Smooth muscle cell (in vitro differentiated cells): ENCODE data around the gene KCNK2. TPM values are rescaled to one million over a fixed set of nuclear protein-coding genes. Genes with fewer than 3 reads are reported as not detected.

Source experiments
- DNase-seq: peaks from one replicate; lab custom pipeline; 2025; ENCODE audit not compliant: unreplicated experiment; lab: John Stamatoyannopoulos, UW
- H2AFZ ChIP-seq: fragments of 200-600 bp; sonication (generic); 2 replicates; pipeline ENCODE4 v1.6.0; 2016; ENCODE audit warnings: antibody characterized with exemption, low read depth, mild to moderate bottlenecking
- H3F3A ChIP-seq: fragments of 200-600 bp; sonication (generic); 2 replicates; pipeline ENCODE4 v1.6.0; 2017; ENCODE audit warnings: antibody characterized with exemption, low read depth
- H3K27ac ChIP-seq: fragments of 200-600 bp; sonication (generic); 2 replicates; pipeline ENCODE4 v1.5.1; 2016; ENCODE audit warnings: low read depth, mild to moderate bottlenecking
- H3K27me3 ChIP-seq: fragments of 200-600 bp; sonication (generic); 2 replicates; pipeline ENCODE4 v1.6.1; 2016; ENCODE audit warnings: low read depth, mild to moderate bottlenecking
- H3K36me3 ChIP-seq: fragments of 200-600 bp; sonication (generic); 2 replicates; pipeline ENCODE4 v1.5.1; 2016; ENCODE audit warnings: low read depth
- H3K4me1 ChIP-seq: fragments of 200-600 bp; sonication (generic); 2 replicates; pipeline ENCODE4 v1.5.1; 2016; ENCODE audit warnings: low read depth
- H3K4me2 ChIP-seq: fragments of 200-600 bp; sonication (generic); 2 replicates; pipeline ENCODE4 v1.6.0; 2016; ENCODE audit warnings: mild to moderate bottlenecking
- H3K4me3 ChIP-seq: fragments of 200-600 bp; sonication (generic); 2 replicates; pipeline ENCODE4 v1.5.1; 2016; ENCODE audit warnings: mild to moderate bottlenecking
- H3K79me2 ChIP-seq: fragments of 200-600 bp; sonication (generic); 2 replicates; pipeline ENCODE4 v1.6.0; 2016; ENCODE audit warnings: low read depth, mild to moderate bottlenecking
- H3K9ac ChIP-seq: fragments of 200-600 bp; sonication (generic); 2 replicates; pipeline ENCODE4 v1.6.0; 2016; ENCODE audit warnings: low read depth
- H3K9me3 ChIP-seq: fragments of 200-600 bp; sonication (generic); replicated peaks from 2 replicates; pipeline ENCODE4 v1.5.1; 2016; ENCODE audit warnings: low read depth
- H4K20me1 ChIP-seq: fragments of 200-600 bp; sonication (generic); 2 replicates; pipeline ENCODE4 v1.6.0; 2016; ENCODE audit warnings: low read depth
- WGBS: methylation state at CpG from one replicate; pipeline ENCODE4 v1.1.7; 2016; ENCODE audit warnings: low lambda C conversion rate; 5-methylcytosine and 5-hydroxymethylcytosine counted together
- polyA plus RNA-seq: library from polyadenylated mRNA; unstranded; fragments of >200 nt; fragmentation: Nextera tagmentation; extraction: Ambion mirVana; gene quantifications from 2 replicates; pipeline ENCODE4 v1.2.1, GENCODE V29; 2016
- total RNA-seq: library from RNA; depleted of rRNA; stranded (reverse); fragments of >200 nt; gene quantifications from 2 replicates; pipeline ENCODE4 v1.2.3, GENCODE V29; 2014
- TF ChIP-seq, protein P1 (sequence below): fragments of 200-600 bp; sonication (generic); IDR thresholded peaks from 2 replicates; pipeline ENCODE4 v1.5.1; 2017; ENCODE audit warnings: borderline replicate concordance, mild to moderate bottlenecking, antibody characterized with exemption; ENCODE audit not compliant: insufficient read depth, poor library complexity, severe bottlenecking

The KCNK2 gene, protein sequence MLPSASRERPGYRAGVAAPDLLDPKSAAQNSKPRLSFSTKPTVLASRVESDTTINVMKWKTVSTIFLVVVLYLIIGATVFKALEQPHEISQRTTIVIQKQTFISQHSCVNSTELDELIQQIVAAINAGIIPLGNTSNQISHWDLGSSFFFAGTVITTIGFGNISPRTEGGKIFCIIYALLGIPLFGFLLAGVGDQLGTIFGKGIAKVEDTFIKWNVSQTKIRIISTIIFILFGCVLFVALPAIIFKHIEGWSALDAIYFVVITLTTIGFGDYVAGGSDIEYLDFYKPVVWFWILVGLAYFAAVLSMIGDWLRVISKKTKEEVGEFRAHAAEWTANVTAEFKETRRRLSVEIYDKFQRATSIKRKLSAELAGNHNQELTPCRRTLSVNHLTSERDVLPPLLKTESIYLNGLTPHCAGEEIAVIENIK
- not detected in 2 replicates for total RNA-seq
- not detected in 2 replicates for polyA plus RNA-seq

GRCh38 chr1:215082532-215083382, at the start of gene KCNK2:
Gene KCNK2, plus strand, starts transcription at chr1:215082737. Its CDS starts 649 bp downstream, at chr1:215083386.
- H3K79me2 ChIP-seq, result no peaks in the 10 kb centered on the region
- H3K9ac ChIP-seq, result no peak within 1 kb of the TSS
- no peaks in the 10 kb centered on the region for H3K36me3 ChIP-seq
- no peaks in the 10 kb centered on the region for H3K4me1 ChIP-seq
- TF ChIP-seq, protein P1, sequence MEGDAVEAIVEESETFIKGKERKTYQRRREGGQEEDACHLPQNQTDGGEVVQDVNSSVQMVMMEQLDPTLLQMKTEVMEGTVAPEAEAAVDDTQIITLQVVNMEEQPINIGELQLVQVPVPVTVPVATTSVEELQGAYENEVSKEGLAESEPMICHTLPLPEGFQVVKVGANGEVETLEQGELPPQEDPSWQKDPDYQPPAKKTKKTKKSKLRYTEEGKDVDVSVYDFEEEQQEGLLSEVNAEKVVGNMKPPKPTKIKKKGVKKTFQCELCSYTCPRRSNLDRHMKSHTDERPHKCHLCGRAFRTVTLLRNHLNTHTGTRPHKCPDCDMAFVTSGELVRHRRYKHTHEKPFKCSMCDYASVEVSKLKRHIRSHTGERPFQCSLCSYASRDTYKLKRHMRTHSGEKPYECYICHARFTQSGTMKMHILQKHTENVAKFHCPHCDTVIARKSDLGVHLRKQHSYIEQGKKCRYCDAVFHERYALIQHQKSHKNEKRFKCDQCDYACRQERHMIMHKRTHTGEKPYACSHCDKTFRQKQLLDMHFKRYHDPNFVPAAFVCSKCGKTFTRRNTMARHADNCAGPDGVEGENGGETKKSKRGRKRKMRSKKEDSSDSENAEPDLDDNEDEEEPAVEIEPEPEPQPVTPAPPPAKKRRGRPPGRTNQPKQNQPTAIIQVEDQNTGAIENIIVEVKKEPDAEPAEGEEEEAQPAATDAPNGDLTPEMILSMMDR, result no peak
- peak within 1 kb of the TSS; percentile 91 for H3K4me2 ChIP-seq
- no peaks in the 10 kb centered on the region for H3K9me3 ChIP-seq
- no peaks in the 10 kb centered on the region for H4K20me1 ChIP-seq
- DNase-seq, result no peak
- H3K27me3 ChIP-seq, result peaks cover 98% of the 10 kb centered on the region
- H3K27ac ChIP-seq, result no peak within 1 kb of the TSS
- H2AFZ ChIP-seq, result peak within 1 kb of the TSS; percentile 37
- no peaks in the 10 kb centered on the region for H3F3A ChIP-seq
- H3K4me3 ChIP-seq, result peak within 1 kb of the TSS; percentile 54
- WGBS, result under 1% methylated on average over 30 of the region's 85 CpGs

DNA sequence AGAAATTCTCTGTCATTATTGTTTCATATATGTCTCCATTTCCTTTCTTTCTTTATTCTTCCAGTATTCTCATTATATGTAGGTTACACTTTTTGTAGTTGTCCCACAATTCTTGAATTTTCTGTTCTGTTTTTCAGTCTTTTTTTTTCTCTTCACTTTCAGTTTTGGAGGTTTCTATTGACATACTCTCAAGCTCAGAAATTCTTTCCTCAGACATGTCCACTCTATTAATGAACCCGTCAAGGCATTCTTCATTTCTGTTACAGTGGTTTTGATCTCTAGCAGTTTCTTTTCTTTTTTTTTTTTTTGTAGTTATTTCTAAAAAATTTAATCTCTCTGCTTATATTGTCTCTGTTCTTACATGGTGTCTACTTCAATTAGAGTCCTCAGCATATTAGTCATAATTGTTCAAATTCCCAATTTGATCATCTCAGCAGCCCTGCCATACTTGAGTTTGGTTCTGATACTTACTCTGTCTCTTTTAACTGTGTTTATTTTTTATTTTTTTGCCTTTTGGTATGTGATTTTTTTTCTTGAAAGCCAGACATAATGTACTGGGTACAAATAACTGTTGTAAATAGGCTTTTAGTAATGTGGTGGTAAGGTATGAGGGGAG, 49.5 kb upstream of the KCNK2 start:
- WGBS, result 90% methylated on average over 1 of the region's 1 CpG
- no peaks in the 10 kb centered on the region for H3K79me2 ChIP-seq
- no peak overlapping the region for H3K4me2 ChIP-seq
- no peaks in the 10 kb centered on the region for H3K36me3 ChIP-seq
- TF ChIP-seq, protein P1, result no peak
- no peaks in the 10 kb centered on the region for H3K4me1 ChIP-seq
- no peaks in the 10 kb centered on the region for H3K9me3 ChIP-seq
- no peak overlapping the region for H2AFZ ChIP-seq
- no peak overlapping the region for H3K27ac ChIP-seq
- peaks cover 12% of the 10 kb centered on the region for H3K27me3 ChIP-seq
- no peaks in the 10 kb centered on the region for H3F3A ChIP-seq
- no peak overlapping the region for H3K9ac ChIP-seq
- no peaks in the 10 kb centered on the region for H4K20me1 ChIP-seq
- H3K4me3 ChIP-seq, result no peak overlapping the region
- DNase-seq, result no peak

- H3K4me3 ChIP-seq, result no peak overlapping the region
- TF ChIP-seq, protein P1, result no peak
- no peaks in the 10 kb centered on the region for H3F3A ChIP-seq
- H2AFZ ChIP-seq, result no peak overlapping the region
- H3K36me3 ChIP-seq, result no peaks in the 10 kb centered on the region
- no peaks in the 10 kb centered on the region for H3K9me3 ChIP-seq
- no peak overlapping the region for H3K4me2 ChIP-seq
- H3K4me1 ChIP-seq, result no peaks in the 10 kb centered on the region
- no peak overlapping the region for H3K27ac ChIP-seq
- DNase-seq, result no peak
- 79% methylated on average over 2 of the region's 2 CpGs for WGBS
- no peaks in the 10 kb centered on the region for H4K20me1 ChIP-seq
- no peaks in the 10 kb centered on the region for H3K79me2 ChIP-seq
- H3K9ac ChIP-seq, result no peak overlapping the region
- H3K27me3 ChIP-seq, result peaks cover 7% of the 10 kb centered on the region
These were observed 42.3 kb upstream of the KCNK2 start for GRCh38 chr1:215040190-215040589.
